ENCODE data around the gene RFX7.

Gene RFX7

GRCh38 chr15:56049577-56049976 lies 194.1 kb downstream of the RFX7 start:
- no peak for DNase-seq (ENCODE audit: low read depth in 2 of 3, low spot score in 2 of 3)

DNA sequence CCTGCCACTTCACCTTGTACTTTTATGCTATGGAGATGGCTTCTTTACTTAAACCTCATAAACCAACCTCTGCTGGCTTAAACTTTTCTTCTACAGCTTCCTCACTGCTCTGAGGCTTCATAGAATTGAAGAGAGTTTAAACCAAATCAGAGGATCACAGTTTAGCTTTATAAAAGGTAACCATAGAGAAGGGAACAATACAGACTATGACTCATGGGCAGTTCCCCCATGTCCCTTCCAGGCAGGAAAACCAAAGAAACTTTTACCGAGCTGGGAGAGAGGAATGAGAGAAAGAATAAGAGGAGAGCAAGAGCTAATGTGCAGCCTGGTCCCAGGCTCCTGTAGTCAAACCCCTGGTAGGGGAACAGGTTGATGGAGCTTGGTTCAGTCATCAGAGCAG lies 196.3 kb downstream of the RFX7 start:
- DNase-seq (ENCODE audit: low read depth in 2 of 3, low spot score in 2 of 3): no peak

- DNase-seq (ENCODE audit: low read depth in 2 of 3, low spot score in 2 of 3): no peak
Observed at GRCh38 chr15:56045068-56045748, 198.5 kb downstream of the RFX7 start.

- DNase-seq (ENCODE audit: low read depth in 2 of 3, low spot score in 2 of 3): no peak
Observed at GRCh38 chr15:56042982-56043980, 200.4 kb downstream of the RFX7 start.

- DNase-seq (ENCODE audit: low read depth in 2 of 3, low spot score in 2 of 3): no peak
Observed at GRCh38 chr15:56042498-56042897, 201.2 kb downstream of the RFX7 start.

GRCh38 chr15:56042031-56042430 lies 201.6 kb downstream of the RFX7 start:
- DNase-seq (ENCODE audit: low read depth in 2 of 3, low spot score in 2 of 3): no peak

- no peak for DNase-seq (ENCODE audit: low read depth in 2 of 3, low spot score in 2 of 3)
Observed at GRCh38 chr15:56040081-56041035, 203.3 kb downstream of the RFX7 start.

DNA sequence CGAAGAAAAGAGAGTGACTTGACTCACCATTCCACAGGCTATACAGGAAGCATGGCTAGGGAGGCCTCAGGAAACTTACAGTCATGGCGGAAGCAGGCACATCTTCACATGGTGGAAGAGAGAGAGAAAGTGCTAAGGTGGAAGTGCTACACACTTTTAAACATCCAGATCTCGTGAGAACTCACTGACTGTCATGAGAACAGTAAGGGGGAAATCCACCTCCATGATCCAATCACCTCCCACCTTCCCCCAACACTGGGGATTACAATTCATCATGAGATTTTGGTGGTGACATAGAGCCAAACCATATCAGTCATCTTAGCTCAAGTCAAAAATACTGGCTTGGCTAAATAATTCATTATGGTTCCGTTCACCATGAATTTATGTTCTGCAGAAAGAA lies 205.0 kb downstream of the RFX7 start:
- no peak for DNase-seq (ENCODE audit: low read depth in 2 of 3, low spot score in 2 of 3)

GRCh38 chr15:56038015-56038414 lies 205.7 kb downstream of the RFX7 start:
- DNase-seq (ENCODE audit: low read depth in 2 of 3, low spot score in 2 of 3): no peak

Data from activated CD8-positive, alpha-beta memory T cell treated with anti-CD3 and anti-CD28 coated beads for 48 hours (primary cell).